Hepatocyte (in vitro differentiated cells): ENCODE measurements around the gene HPSE2. TPM values are rescaled to one million over a fixed set of nuclear protein-coding genes. Genes with fewer than 3 reads are reported as not detected.

Experiments
- DNase-seq: peaks from one replicate; pipeline ENCODE4 v3.0.0-alpha.2; 2016; ENCODE audit warnings: low spot score
- H2AFZ ChIP-seq: fragments of 200-600 bp; sonication (generic); 2 replicates; pipeline ENCODE4 v1.6.0; 2016; ENCODE audit warnings: antibody characterized with exemption, mild to moderate bottlenecking
- H3K27ac ChIP-seq: fragments of 200-600 bp; sonication (generic); 2 replicates; pipeline ENCODE4 v1.5.1; 2016; ENCODE audit warnings: mild to moderate bottlenecking
- H3K27me3 ChIP-seq: fragments of 200-600 bp; sonication (generic); 2 replicates; pipeline ENCODE4 v1.6.1; 2016
- H3K36me3 ChIP-seq: fragments of 200-600 bp; sonication (generic); replicated peaks from 2 replicates; pipeline ENCODE4 v1.5.1; 2016; ENCODE audit warnings: low read depth; ENCODE audit not compliant: insufficient read depth
- H3K4me1 ChIP-seq: fragments of 200-600 bp; sonication (generic); 2 replicates; pipeline ENCODE4 v1.5.1; 2016; ENCODE audit warnings: mild to moderate bottlenecking, moderate library complexity; ENCODE audit not compliant: insufficient read depth
- H3K4me2 ChIP-seq: fragments of 200-600 bp; sonication (generic); 2 replicates; pipeline ENCODE4 v1.6.0; 2016
- H3K4me3 ChIP-seq: fragments of 200-600 bp; sonication (generic); 2 replicates; pipeline ENCODE4 v1.5.1; 2016; ENCODE audit warnings: mild to moderate bottlenecking
- H3K79me2 ChIP-seq: fragments of 200-600 bp; sonication (generic); 2 replicates; pipeline ENCODE4 v1.6.0; 2017; ENCODE audit warnings: mild to moderate bottlenecking
- H3K9me2 ChIP-seq: fragments of 200-600 bp; sonication (generic); replicated peaks from 2 replicates; pipeline ENCODE4 v1.6.0; 2017; ENCODE audit warnings: mild to moderate bottlenecking; ENCODE audit not compliant: insufficient read depth
- H3K9me3 ChIP-seq: fragments of 200-600 bp; sonication (generic); 2 replicates; pipeline ENCODE4 v1.5.1; 2016; ENCODE audit warnings: low read depth, mild to moderate bottlenecking
- H4K20me1 ChIP-seq: fragments of 200-600 bp; sonication (generic); 2 replicates; pipeline ENCODE4 v1.6.0; 2016; ENCODE audit warnings: mild to moderate bottlenecking; ENCODE audit not compliant: insufficient read depth, poor library complexity, severe bottlenecking
- CTCF ChIP-seq: fragments of 200-600 bp; sonication (generic); IDR thresholded peaks from 2 replicates; pipeline ENCODE4 v1.5.1; 2016; ENCODE audit warnings: antibody characterized with exemption, mild to moderate bottlenecking; ENCODE audit not compliant: poor library complexity
- EZH2 ChIP-seq: fragments of 200-600 bp; sonication (generic); IDR thresholded peaks from 2 replicates; pipeline ENCODE4 v1.6.1; 2016; ENCODE audit warnings: antibody characterized with exemption, mild to moderate bottlenecking, borderline replicate concordance
- EZH2phosphoT487 ChIP-seq: fragments of 200-600 bp; sonication (generic); IDR thresholded peaks from one replicate; pipeline ENCODE4 v1.6.1; 2018; ENCODE audit warnings: antibody characterized with exemption, mild to moderate bottlenecking, low read depth, moderate library complexity; ENCODE audit not compliant: unreplicated experiment, severe bottlenecking
- WGBS: methylation state at CpG from one replicate; pipeline ENCODE4 v1.1.6; 2016; ENCODE audit warnings: low lambda C conversion rate; ENCODE audit errors: missing lambda C conversion rate; 5-methylcytosine and 5-hydroxymethylcytosine counted together
- polyA plus RNA-seq: library from polyadenylated mRNA; unstranded; fragments of >200 nt; fragmentation: Nextera tagmentation; extraction: Ambion mirVana; gene quantifications from 2 replicates; pipeline ENCODE4 v1.2.1, GENCODE V29; 2016
- total RNA-seq: library from RNA; depleted of rRNA; stranded (reverse); fragments of >200 nt; gene quantifications from 2 replicates; pipeline ENCODE4 v1.2.3, GENCODE V29; 2014

HPSE2 gene
- total and polyA plus RNA-seq, 2 experiments from 2014 or later = 3.7 to 5.7 TPM

- Histone ChIP-seq H3K4me2 (no peak overlapping the region), H3K4me3 (no peak overlapping the region), H3K27me3 (no peaks in the 10 kb centered on the region), H3K27ac (no peak overlapping the region), H4K20me1 (no peaks in the 10 kb centered on the region), H3K9me2 (no peaks in the 10 kb centered on the region), H3K4me1 (no peaks in the 10 kb centered on the region), H3K9me3 (no peaks in the 10 kb centered on the region), H3K79me2 (no peaks in the 10 kb centered on the region), H2AFZ (no peak overlapping the region), H3K36me3 (no peaks in the 10 kb centered on the region)
- no peak for TF ChIP-seq EZH2phosphoT487
- no peak for DNase-seq
- 68% methylated on average over 2 of the region's 2 CpGs for WGBS
Observed at GRCh38 chr10:98950106-98950505, 285.5 kb downstream of the HPSE2 start.

- H3K27ac ChIP-seq = no peak overlapping the region
- no peaks in the 10 kb centered on the region for H4K20me1 ChIP-seq
- no peaks in the 10 kb centered on the region for H3K9me3 ChIP-seq
- no peaks in the 10 kb centered on the region for H3K9me2 ChIP-seq
- no peak for TF ChIP-seq EZH2
- no peak for TF ChIP-seq EZH2phosphoT487
- TF ChIP-seq CTCF = no peak
- H3K4me2 ChIP-seq = no peak overlapping the region
- no peak for DNase-seq
- H3K4me3 ChIP-seq = no peak overlapping the region
- no peaks in the 10 kb centered on the region for H3K4me1 ChIP-seq
- no peaks in the 10 kb centered on the region for H3K79me2 ChIP-seq
- no peaks in the 10 kb centered on the region for H3K36me3 ChIP-seq
- H3K27me3 ChIP-seq = no peaks in the 10 kb centered on the region
- H2AFZ ChIP-seq = no peak overlapping the region
Observed at GRCh38 chr10:98949306-98949705, 286.3 kb downstream of the HPSE2 start.

GRCh38 chr10:98943681-98944080 lies 292.0 kb downstream of the HPSE2 start:
- no peaks in the 10 kb centered on the region for H3K36me3 ChIP-seq
- no peak overlapping the region for H3K4me2 ChIP-seq
- H3K79me2 ChIP-seq = no peaks in the 10 kb centered on the region
- TF ChIP-seq EZH2 (no peak), CTCF (no peak), EZH2phosphoT487 (no peak)
- no peaks in the 10 kb centered on the region for H3K4me1 ChIP-seq
- 85% methylated on average over 1 of the region's 1 CpG for WGBS
- no peaks in the 10 kb centered on the region for H3K9me3 ChIP-seq
- no peak overlapping the region for H3K27ac ChIP-seq
- no peak for DNase-seq
- no peaks in the 10 kb centered on the region for H3K27me3 ChIP-seq
- H4K20me1 ChIP-seq = no peaks in the 10 kb centered on the region
- H3K4me3 ChIP-seq = no peak overlapping the region
- no peaks in the 10 kb centered on the region for H3K9me2 ChIP-seq
- no peak overlapping the region for H2AFZ ChIP-seq

GRCh38 chr10:98929709-98930108 lies 305.9 kb downstream of the HPSE2 start:
- H3K4me3 ChIP-seq = no peak overlapping the region
- no peaks in the 10 kb centered on the region for H3K9me3 ChIP-seq
- no peaks in the 10 kb centered on the region for H3K4me1 ChIP-seq
- no peaks in the 10 kb centered on the region for H4K20me1 ChIP-seq
- H2AFZ ChIP-seq = no peak overlapping the region
- no peak overlapping the region for H3K4me2 ChIP-seq
- no peaks in the 10 kb centered on the region for H3K36me3 ChIP-seq
- no peaks in the 10 kb centered on the region for H3K79me2 ChIP-seq
- no peak for DNase-seq
- H3K27ac ChIP-seq = no peak overlapping the region
- WGBS = 93% methylated on average over 2 of the region's 2 CpGs
- H3K9me2 ChIP-seq = no peaks in the 10 kb centered on the region
- no peak for TF ChIP-seq EZH2
- no peak for TF ChIP-seq CTCF
- TF ChIP-seq EZH2phosphoT487 = no peak
- H3K27me3 ChIP-seq = no peaks in the 10 kb centered on the region
